GM12875 (cell line): Measurements from ENCODE around the gene C1QL4.

ENCODE experiments used
- H3K4me3 ChIP-seq: one replicate; pipeline ENCODE4 v1.5.1; 2011; ENCODE audit warnings: low read depth, low read length, control low read depth
- CTCF ChIP-seq: IDR thresholded peaks from 2 replicates; pipeline ENCODE4 v1.5.1; 2011; ENCODE audit warnings: low read depth, mild to moderate bottlenecking, control low read depth, inconsistent platforms, low read length, moderate library complexity, borderline replicate concordance; ENCODE audit not compliant: insufficient read depth

C1QL4 gene

GRCh38 chr12:49293056-49293956 is 43.7 kb downstream of the C1QL4 start:
- no peak overlapping the region for H3K4me3 ChIP-seq
- TF ChIP-seq CTCF, result no peak

GRCh38 chr12:49292729-49293055 is 44.3 kb downstream of the C1QL4 start:
- no peak overlapping the region for H3K4me3 ChIP-seq
- TF ChIP-seq CTCF, result no peak

- H3K4me3 ChIP-seq, result no peak overlapping the region
- TF ChIP-seq CTCF, result no peak
Observed at GRCh38 chr12:49288922-49289555, 47.9 kb downstream of the C1QL4 start.

- H3K4me3 ChIP-seq, result no peak overlapping the region
- peak; percentile 73 for TF ChIP-seq CTCF
Observed at GRCh38 chr12:49288412-49288853, 48.6 kb downstream of the C1QL4 start.

GRCh38 chr12:49287876-49288275 is 49.1 kb downstream of the C1QL4 start:
- no peak for TF ChIP-seq CTCF
- H3K4me3 ChIP-seq, result no peak overlapping the region

GRCh38 chr12:49284672-49285071 is 52.3 kb downstream of the C1QL4 start:
- H3K4me3 ChIP-seq, result no peak overlapping the region
- no peak for TF ChIP-seq CTCF
